Globus pallidus (tissue), 1 donor: ENCODE measurements around the gene GIN1.
"Not testable (repeated sequence)": the region's sequence is repeated elsewhere in the genome, so short reads cannot be mapped to it uniquely, and the experiment has no call there.

Source experiments
- DNase-seq: peaks from one replicate; pipeline ENCODE4 v3.0.0-alpha.2; 2015; ENCODE audit warnings: low spot score

Gene GIN1

GRCh38 chr5:103110403-103110802 is 9.5 kb downstream of the GIN1 start:
- no peak for DNase-seq

- peak; percentile 20 for DNase-seq
Measured at GRCh38 chr5:103109277-103109676, 10.7 kb downstream of the GIN1 start.

DNA sequence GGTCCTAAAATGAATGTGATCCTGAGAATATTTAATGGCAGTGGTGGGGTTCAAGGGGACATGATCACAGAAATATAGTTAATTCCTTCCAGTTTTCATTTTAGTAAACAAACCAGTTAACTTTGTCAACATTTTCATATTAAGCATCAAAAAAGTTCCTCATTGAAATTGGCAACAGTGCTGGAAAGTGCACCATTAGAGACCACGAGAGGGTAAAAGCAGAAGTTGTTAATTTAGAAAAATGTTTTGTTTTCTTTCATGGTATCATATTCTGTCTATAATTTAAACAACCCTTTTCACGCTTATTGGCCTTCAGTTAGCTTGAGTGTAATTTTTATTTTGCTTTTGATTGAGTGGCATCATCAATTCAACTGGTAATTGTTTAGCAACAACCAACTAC is 11.9 kb downstream of the GIN1 start:
- no peak for DNase-seq

DNA sequence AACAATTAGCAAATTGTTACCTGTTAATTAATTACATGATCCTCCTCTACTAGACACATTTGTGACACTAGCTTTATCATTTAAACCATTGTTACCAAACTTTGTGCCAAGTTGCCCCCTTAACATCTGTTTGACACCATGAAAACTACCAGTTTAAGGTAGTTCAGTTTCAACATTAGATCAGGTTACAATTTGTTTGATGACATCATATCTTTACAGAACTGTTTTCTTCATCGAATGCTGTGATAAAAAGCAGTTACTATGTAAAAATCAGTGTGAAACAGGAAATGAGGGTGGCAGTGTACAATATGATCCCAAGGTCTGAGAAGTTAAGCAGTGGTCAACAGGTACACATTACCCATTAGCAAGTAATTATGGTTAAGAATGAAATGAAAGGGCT is 17.7 kb downstream of the GIN1 start:
- DNase-seq, result no peak

- no peak for DNase-seq
Measured at GRCh38 chr5:103101079-103101750, 18.7 kb downstream of the GIN1 start.

DNA sequence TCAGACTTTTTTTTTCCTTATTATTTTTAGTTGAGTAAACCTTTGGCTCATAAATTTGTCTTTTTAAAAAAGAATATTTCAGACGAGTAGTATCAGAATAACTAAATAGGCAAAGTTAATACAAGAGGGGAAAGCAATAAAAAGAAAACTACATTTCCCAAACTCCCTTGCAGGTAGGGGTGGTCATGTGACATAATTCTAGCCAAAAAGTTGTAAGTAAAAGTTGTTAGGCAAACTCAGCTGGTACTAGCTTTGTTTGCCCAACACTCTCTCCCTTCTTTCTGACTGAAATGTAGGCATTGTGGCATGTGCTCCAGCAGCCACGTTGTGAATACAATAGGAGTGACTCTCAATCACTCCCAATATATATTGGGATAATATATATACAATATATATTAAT is 20.9 kb downstream of the GIN1 start:
- DNase-seq, result no peak

GRCh38 chr5:103094737-103095136 is 25.2 kb downstream of the GIN1 start:
- DNase-seq, result no peak

DNA sequence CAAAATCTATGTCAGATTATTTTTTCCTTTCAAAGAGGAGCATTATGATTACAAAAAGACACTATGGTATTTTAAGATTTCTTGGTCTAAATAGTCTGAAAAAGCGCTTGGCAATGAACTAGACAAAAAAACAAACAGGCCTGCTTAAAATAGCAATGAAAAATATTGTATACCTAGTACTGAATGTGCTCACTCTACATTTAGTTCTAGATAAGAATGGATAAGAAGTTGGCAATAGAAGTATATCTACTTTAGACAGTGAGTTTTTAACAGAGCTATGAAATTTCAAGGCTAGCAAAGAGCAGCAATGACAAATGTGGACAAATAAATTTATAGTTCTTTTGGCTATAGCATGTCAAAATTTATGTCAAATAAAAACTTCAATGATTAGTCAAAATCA is 26.2 kb downstream of the GIN1 start:
- no peak for DNase-seq

GRCh38 chr5:103092676-103093075 is 27.3 kb downstream of the GIN1 start:
- DNase-seq, result no peak

DNA sequence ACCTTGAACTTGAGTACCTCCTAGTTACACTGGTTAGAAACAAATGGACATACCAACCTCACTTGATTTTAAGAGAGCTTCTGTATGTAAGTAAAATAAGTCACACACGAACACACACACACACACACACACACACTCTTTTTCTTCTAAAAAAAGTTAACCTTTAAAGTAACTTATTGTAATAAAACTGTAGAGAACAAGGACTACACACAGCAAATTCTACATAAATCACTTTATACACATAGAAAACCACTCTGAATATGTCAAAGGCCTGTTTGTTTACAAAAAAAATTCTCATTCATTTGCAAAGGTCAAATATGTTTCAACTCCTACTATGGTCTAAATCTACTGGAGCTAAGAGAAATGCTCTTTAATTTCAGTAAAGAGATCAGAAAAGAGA is 29.1 kb downstream of the GIN1 start:
- DNase-seq, result no peak

- no peak for DNase-seq
Measured at GRCh38 chr5:103089272-103089671, 30.7 kb downstream of the GIN1 start.

GRCh38 chr5:103086547-103086946 is 33.4 kb downstream of the GIN1 start:
- DNase-seq, result no peak

DNA sequence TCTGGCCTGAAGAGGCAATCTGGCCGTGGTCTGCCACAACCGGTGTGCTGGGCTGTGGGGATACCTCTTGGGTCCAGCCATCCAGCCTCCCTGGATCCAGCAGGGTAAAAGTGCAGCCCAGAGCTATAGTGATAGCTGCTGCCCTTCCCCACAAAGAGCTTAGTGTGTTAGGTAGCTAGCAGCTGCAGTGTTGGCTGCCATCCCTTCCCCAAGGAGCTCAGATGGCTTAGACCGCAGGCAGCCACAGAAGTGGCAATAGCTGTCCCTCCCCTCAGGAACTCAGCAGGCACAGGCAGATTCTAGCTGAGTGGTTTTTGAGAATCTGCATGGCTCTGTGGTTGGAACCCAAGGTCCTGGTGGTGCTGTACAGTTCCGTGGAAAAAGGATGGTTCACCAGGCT is 40.1 kb downstream of the GIN1 start:
- no peak for DNase-seq

- no peak for DNase-seq
Measured at GRCh38 chr5:103075442-103075841, 44.5 kb downstream of the GIN1 start.

GRCh38 chr5:103073500-103073899 is 46.4 kb downstream of the GIN1 start:
- DNase-seq, result not testable (repeated sequence)

GRCh38 chr5:103066326-103066725 is 53.6 kb downstream of the GIN1 start:
- DNase-seq, result no peak

DNA sequence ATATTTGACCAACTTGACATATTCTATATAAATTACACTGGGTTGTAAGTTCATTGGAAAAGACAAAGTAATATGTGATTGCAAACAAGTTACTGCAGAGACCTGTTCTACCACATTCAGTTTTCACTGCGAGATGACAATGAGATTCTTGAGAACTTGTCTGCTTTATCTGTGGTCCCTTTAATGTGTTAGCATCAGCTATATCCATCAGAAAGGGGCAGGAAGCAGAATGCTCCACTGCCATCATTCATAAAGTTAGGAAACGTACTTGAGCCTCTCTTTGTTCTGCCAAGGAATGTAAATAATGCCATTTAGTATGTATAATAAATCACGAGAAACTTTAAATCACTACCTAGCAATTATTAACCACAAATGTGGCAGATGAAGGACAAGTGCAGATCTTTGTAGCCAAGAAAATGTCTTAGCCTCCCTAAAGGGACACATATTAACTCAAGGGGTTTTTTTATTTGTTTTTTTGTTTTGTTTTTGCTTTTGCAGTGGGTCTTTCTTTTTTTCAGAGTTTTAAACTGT is 59.4 kb downstream of the GIN1 start:
- DNase-seq, result no peak

DNA sequence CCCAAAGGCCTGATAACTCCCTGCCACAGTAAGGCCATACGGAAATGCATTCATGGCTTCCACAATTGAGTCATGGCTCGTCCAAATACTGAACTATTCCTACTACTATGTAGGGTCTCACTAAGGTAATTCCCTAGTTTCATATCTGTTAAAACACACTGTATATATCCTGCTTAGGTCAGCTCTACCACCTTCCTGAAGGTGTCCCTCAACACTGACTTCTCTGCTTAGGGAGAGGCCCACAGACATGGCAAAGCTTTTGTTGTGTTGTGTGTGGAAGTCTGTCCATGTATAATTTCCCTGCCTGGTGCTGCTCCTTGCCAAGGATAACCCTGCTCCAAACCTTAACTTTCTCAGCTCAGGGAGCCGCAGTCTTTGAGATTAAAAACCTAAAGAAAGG is 60.4 kb downstream of the GIN1 start:
- DNase-seq, result no peak

DNA sequence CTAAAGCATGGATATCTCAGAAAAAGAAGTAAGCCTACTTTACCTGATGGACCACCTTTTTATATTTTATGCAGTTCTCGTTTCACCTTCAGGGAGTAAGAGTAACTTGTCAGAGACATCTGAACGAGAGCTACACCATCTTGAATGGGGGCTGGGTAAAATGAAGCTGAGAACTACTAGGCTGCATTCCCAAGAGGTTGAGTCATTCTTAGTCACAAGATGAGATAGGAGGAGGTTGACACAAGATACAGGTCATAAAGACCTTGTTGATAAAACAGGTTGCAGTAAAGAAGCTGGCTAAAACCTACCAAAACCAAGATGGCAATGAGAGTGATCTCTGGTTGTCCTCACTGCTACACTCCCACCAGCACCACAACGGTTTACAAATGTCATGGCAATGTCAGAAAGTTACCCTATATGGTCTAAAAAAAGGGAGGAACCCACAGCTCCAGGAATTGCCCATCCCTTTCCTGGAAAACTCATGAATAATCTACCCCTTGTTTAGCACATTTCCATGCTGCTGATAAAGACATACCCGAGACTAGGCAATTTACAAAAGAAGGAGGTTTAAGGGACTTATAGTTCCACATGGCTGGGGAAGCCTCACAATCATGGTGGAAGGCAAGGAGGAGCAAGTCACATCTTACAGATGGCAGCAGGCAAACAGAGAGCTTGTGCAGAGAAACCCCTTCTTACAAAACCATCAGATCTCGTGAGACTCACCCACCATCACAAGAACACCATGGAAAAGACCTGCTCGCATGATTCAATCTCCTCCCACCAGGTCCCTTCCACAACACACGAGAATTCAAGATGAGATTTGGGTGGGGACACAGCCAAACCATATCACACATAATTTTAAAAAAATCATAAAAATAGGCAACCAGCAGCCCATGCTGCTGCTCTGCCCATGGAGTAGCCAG is 62.5 kb downstream of the GIN1 start:
- no peak for DNase-seq

- DNase-seq, result not testable (repeated sequence)
Measured at GRCh38 chr5:103046706-103047105, 73.2 kb downstream of the GIN1 start.

DNA sequence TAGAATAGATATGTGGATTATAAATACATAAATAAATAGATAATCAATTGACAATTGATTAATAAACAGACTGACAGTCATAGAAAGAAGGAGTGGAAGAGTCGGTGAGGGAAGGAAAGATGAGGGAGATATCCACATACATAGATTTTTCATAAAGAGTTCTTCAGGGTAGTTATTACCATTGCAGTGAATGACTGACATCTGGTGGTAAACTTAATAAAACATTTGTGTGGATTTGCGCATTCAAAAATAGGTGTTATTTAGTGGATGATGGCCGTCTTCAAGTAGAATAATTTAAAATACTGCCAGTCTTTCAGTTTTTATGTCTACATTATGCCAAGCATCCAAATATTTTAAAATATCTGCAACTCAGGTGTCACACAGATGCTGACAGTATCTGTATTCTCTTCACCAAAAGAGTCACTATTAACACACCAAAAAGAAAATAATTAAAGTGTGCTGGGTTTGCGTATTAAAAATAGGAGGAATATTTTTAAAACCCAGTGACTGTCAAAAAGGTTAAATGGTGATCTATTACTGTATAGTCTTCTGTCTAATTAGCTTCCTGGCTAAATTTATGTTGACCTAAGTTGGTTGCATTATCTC is 78.8 kb downstream of the GIN1 start:
- DNase-seq, result peak; percentile 8

- no peak for DNase-seq
Measured at GRCh38 chr5:103037673-103038455, 82.1 kb downstream of the GIN1 start.
